B cell (primary cell): ENCODE data around the gene DNAI2.

ENCODE experiments used
- EZH2 ChIP-seq: IDR thresholded peaks from 2 replicates; pipeline ENCODE4 v1.6.1; 2012; ENCODE audit warnings: borderline replicate concordance, low read depth, mild to moderate bottlenecking, moderate library complexity, low read length; ENCODE audit not compliant: insufficient read depth, poor library complexity, severe bottlenecking
- TF ChIP-seq, protein P1 (sequence below): fragments of 200-600 bp; IDR thresholded peaks from one replicate; pipeline ENCODE4 v1.8.0; 2022; ENCODE audit warnings: antibody characterized with exemption, mild to moderate bottlenecking

DNA sequence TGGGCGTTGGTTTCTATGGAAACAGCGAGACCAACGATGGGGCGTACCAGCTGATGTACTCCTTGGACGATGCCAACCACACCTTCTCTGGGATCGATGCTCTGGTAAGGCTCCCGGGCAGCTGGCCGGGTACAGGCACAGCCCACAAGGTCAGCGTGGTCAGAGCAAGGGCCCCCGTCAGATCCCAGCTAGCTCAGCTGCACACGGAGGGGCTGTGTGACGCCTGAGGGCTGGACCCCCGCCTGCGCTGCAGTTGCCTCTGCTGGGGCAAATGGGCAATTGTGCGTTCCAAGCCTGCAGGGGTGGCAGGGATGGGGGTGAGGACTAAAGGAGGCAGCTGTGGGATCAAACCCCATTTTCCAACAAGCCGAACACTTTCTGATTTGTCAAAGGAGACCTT, 43.1 kb upstream of the DNAI2 start:
- no peak for TF ChIP-seq EZH2
- TF ChIP-seq, protein P1, sequence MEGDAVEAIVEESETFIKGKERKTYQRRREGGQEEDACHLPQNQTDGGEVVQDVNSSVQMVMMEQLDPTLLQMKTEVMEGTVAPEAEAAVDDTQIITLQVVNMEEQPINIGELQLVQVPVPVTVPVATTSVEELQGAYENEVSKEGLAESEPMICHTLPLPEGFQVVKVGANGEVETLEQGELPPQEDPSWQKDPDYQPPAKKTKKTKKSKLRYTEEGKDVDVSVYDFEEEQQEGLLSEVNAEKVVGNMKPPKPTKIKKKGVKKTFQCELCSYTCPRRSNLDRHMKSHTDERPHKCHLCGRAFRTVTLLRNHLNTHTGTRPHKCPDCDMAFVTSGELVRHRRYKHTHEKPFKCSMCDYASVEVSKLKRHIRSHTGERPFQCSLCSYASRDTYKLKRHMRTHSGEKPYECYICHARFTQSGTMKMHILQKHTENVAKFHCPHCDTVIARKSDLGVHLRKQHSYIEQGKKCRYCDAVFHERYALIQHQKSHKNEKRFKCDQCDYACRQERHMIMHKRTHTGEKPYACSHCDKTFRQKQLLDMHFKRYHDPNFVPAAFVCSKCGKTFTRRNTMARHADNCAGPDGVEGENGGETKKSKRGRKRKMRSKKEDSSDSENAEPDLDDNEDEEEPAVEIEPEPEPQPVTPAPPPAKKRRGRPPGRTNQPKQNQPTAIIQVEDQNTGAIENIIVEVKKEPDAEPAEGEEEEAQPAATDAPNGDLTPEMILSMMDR, result no peak
